ENCODE measurements around the gene CMIP. TPM values are rescaled to one million over a fixed set of nuclear protein-coding genes. Genes with fewer than 3 reads are reported as not detected.
A peak's percentile ranks its signal among the peaks of the same experiment; 100 is the strongest.
"Not testable (repeated sequence)": the region's sequence is repeated elsewhere in the genome, so short reads cannot be mapped to it uniquely, and the experiment has no call there.

Gene CMIP
- total RNA-seq, 2 donors from 2014 or later: 28.5 to 57.5 TPM

- Mint-ChIP-seq H3K27me3 (no peaks in the 10 kb centered on the region), H3K9me3 (no peaks in the 10 kb centered on the region), H3K36me3 (ENCODE audit: low read depth) (peaks cover 7% of the 10 kb centered on the region), H3K4me3 (no peak overlapping the region), H3K4me1 (no peaks in the 10 kb centered on the region), H3K27ac (no peak overlapping the region)
- no peak for ATAC-seq (replicated peaks)
Measured at GRCh38 chr16:81687131-81687456, 242.5 kb downstream of the CMIP start.

- no peak overlapping the region for H3K4me3 Mint-ChIP-seq
- no peak overlapping the region for H3K27ac Mint-ChIP-seq
- H3K9me3 Mint-ChIP-seq: no peaks in the 10 kb centered on the region
- peak; percentile 57 for ATAC-seq (replicated peaks)
- peaks cover 18% of the 10 kb centered on the region for H3K36me3 Mint-ChIP-seq (ENCODE audit: low read depth)
- H3K4me1 Mint-ChIP-seq: no peaks in the 10 kb centered on the region
- H3K27me3 Mint-ChIP-seq: no peaks in the 10 kb centered on the region
Measured at GRCh38 chr16:81688182-81688581, 243.6 kb downstream of the CMIP start.

GRCh38 chr16:81688839-81689238 lies 244.2 kb downstream of the CMIP start:
- ATAC-seq (replicated peaks); H3K9me3 Mint-ChIP-seq; H3K27me3 Mint-ChIP-seq; H3K4me3 Mint-ChIP-seq; H3K27ac Mint-ChIP-seq; H3K4me1 Mint-ChIP-seq: not testable (repeated sequence)
- H3K36me3 Mint-ChIP-seq (ENCODE audit: low read depth): peaks cover 21% of the 10 kb centered on the region

- Mint-ChIP-seq H3K9me3 (no peaks in the 10 kb centered on the region), H3K27me3 (no peaks in the 10 kb centered on the region), H3K36me3 (ENCODE audit: low read depth) (peaks cover 31% of the 10 kb centered on the region), H3K4me1 (no peaks in the 10 kb centered on the region), H3K4me3 (no peak overlapping the region), H3K27ac (peak overlapping the region; percentile 7)
- no peak for ATAC-seq (replicated peaks)
Measured at GRCh38 chr16:81692021-81692420, 247.4 kb downstream of the CMIP start.

- no peaks in the 10 kb centered on the region for H3K9me3 Mint-ChIP-seq
- H3K4me3 Mint-ChIP-seq: no peak overlapping the region
- peaks cover 31% of the 10 kb centered on the region for H3K36me3 Mint-ChIP-seq (ENCODE audit: low read depth)
- H3K4me1 Mint-ChIP-seq: no peaks in the 10 kb centered on the region
- ATAC-seq (replicated peaks): no peak
- H3K27me3 Mint-ChIP-seq: no peaks in the 10 kb centered on the region
- peak overlapping the region; percentile 38 for H3K27ac Mint-ChIP-seq
Measured at GRCh38 chr16:81692571-81692970, 248.0 kb downstream of the CMIP start.

GRCh38 chr16:81693041-81693743 lies 248.6 kb downstream of the CMIP start:
- Mint-ChIP-seq H3K4me3 (no peak overlapping the region), H3K9me3 (no peaks in the 10 kb centered on the region), H3K36me3 (ENCODE audit: low read depth) (peaks cover 31% of the 10 kb centered on the region), H3K4me1 (no peaks in the 10 kb centered on the region), H3K27ac (peak overlapping the region; percentile 38), H3K27me3 (no peaks in the 10 kb centered on the region)
- peak; percentile 38 for ATAC-seq (replicated peaks)

GRCh38 chr16:81693744-81694303 lies 249.2 kb downstream of the CMIP start:
- H3K27me3 Mint-ChIP-seq: no peaks in the 10 kb centered on the region
- no peak overlapping the region for H3K4me3 Mint-ChIP-seq
- H3K4me1 Mint-ChIP-seq: no peaks in the 10 kb centered on the region
- H3K27ac Mint-ChIP-seq: peak overlapping the region; percentile 65
- no peak for ATAC-seq (replicated peaks)
- no peaks in the 10 kb centered on the region for H3K9me3 Mint-ChIP-seq
- peaks cover 36% of the 10 kb centered on the region for H3K36me3 Mint-ChIP-seq (ENCODE audit: low read depth)

GRCh38 chr16:81694494-81695280 lies 250.1 kb downstream of the CMIP start:
- no peak for ATAC-seq (replicated peaks)
- Mint-ChIP-seq H3K9me3 (no peaks in the 10 kb centered on the region), H3K4me1 (no peaks in the 10 kb centered on the region), H3K27me3 (no peaks in the 10 kb centered on the region), H3K4me3 (no peak overlapping the region), H3K36me3 (ENCODE audit: low read depth) (peaks cover 36% of the 10 kb centered on the region), H3K27ac (peak overlapping the region; percentile 70)

GRCh38 chr16:81695321-81696165 lies 250.9 kb downstream of the CMIP start:
- Mint-ChIP-seq H3K27me3 (no peaks in the 10 kb centered on the region), H3K4me3 (no peak overlapping the region), H3K27ac (peak overlapping the region; percentile 70), H3K4me1 (no peaks in the 10 kb centered on the region), H3K36me3 (ENCODE audit: low read depth) (peaks cover 41% of the 10 kb centered on the region), H3K9me3 (no peaks in the 10 kb centered on the region)
- ATAC-seq (replicated peaks): no peak

- Mint-ChIP-seq H3K27me3 (no peaks in the 10 kb centered on the region), H3K4me1 (no peaks in the 10 kb centered on the region), H3K36me3 (ENCODE audit: low read depth) (peaks cover 49% of the 10 kb centered on the region), H3K9me3 (no peaks in the 10 kb centered on the region), H3K4me3 (no peak overlapping the region), H3K27ac (peak overlapping the region; percentile 70)
- peak; percentile 50 for ATAC-seq (replicated peaks)
Measured at GRCh38 chr16:81696166-81696960, 251.8 kb downstream of the CMIP start.

- Mint-ChIP-seq H3K27ac (no peak overlapping the region), H3K36me3 (ENCODE audit: low read depth) (peaks cover 45% of the 10 kb centered on the region), H3K4me1 (no peaks in the 10 kb centered on the region), H3K27me3 (no peaks in the 10 kb centered on the region), H3K4me3 (no peak overlapping the region), H3K9me3 (no peaks in the 10 kb centered on the region)
- peak; percentile 68 for ATAC-seq (replicated peaks)
Measured at GRCh38 chr16:81696961-81697615, 252.5 kb downstream of the CMIP start.

- Mint-ChIP-seq H3K36me3 (ENCODE audit: low read depth) (peaks cover 45% of the 10 kb centered on the region), H3K4me3 (no peak overlapping the region), H3K27me3 (no peaks in the 10 kb centered on the region), H3K4me1 (no peaks in the 10 kb centered on the region), H3K27ac (no peak overlapping the region), H3K9me3 (no peaks in the 10 kb centered on the region)
- no peak for ATAC-seq (replicated peaks)
Measured at GRCh38 chr16:81697616-81698309, 253.2 kb downstream of the CMIP start.

- Mint-ChIP-seq H3K9me3 (no peaks in the 10 kb centered on the region), H3K36me3 (ENCODE audit: low read depth) (peaks cover 45% of the 10 kb centered on the region), H3K27me3 (no peaks in the 10 kb centered on the region), H3K4me3 (no peak overlapping the region), H3K27ac (peak overlapping the region; percentile 46), H3K4me1 (no peaks in the 10 kb centered on the region)
- ATAC-seq (replicated peaks): no peak
Measured at GRCh38 chr16:81698310-81698641, 253.7 kb downstream of the CMIP start.
